Omental fat pad (tissue), 4 donors: ENCODE results near the gene LFNG. TPM values are rescaled to one million over a fixed set of nuclear protein-coding genes. Genes with fewer than 3 reads are reported as not detected.

Experiments used
- ATAC-seq: fragments of 150-250 bp; one replicate; pipeline ENCODE4 v1.9.1; 2016; ENCODE audit warnings: mild to moderate bottlenecking, moderate library complexity; ENCODE audit not compliant: low FRiP score
- DNase-seq: peaks from one replicate; pipeline ENCODE4 v3.0.0-alpha.2; 2019; ENCODE audit warnings: low spot score
- total RNA-seq, 4 donors: library from RNA; depleted of rRNA; stranded (reverse); fragments of >200 nt; gene quantifications; one replicate each; pipeline ENCODE4 v1.1.0, GENCODE V29; 2016
- TF ChIP-seq, protein P1 (sequence below), 3 donors: fragments of 450-650 bp; IDR thresholded peaks; one replicate each; pipeline ENCODE4 v1.5.1; 2016 to 2017; ENCODE audit warnings: antibody characterized with exemption in 3 of 3, mild to moderate bottlenecking in 3 of 3, moderate library complexity in 2 of 3

The LFNG gene
- total RNA-seq, 4 donors from 2014 or later: 4.7 to 25.9 (median 21.6) TPM

- TF ChIP-seq, protein P1, sequence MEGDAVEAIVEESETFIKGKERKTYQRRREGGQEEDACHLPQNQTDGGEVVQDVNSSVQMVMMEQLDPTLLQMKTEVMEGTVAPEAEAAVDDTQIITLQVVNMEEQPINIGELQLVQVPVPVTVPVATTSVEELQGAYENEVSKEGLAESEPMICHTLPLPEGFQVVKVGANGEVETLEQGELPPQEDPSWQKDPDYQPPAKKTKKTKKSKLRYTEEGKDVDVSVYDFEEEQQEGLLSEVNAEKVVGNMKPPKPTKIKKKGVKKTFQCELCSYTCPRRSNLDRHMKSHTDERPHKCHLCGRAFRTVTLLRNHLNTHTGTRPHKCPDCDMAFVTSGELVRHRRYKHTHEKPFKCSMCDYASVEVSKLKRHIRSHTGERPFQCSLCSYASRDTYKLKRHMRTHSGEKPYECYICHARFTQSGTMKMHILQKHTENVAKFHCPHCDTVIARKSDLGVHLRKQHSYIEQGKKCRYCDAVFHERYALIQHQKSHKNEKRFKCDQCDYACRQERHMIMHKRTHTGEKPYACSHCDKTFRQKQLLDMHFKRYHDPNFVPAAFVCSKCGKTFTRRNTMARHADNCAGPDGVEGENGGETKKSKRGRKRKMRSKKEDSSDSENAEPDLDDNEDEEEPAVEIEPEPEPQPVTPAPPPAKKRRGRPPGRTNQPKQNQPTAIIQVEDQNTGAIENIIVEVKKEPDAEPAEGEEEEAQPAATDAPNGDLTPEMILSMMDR (IDR thresholded peaks at IDR 0.05): no peak
- no peak for DNase-seq
- no peak for ATAC-seq
Observed at GRCh38 chr7:2484868-2485267, 34.7 kb upstream of the LFNG start.

DNA sequence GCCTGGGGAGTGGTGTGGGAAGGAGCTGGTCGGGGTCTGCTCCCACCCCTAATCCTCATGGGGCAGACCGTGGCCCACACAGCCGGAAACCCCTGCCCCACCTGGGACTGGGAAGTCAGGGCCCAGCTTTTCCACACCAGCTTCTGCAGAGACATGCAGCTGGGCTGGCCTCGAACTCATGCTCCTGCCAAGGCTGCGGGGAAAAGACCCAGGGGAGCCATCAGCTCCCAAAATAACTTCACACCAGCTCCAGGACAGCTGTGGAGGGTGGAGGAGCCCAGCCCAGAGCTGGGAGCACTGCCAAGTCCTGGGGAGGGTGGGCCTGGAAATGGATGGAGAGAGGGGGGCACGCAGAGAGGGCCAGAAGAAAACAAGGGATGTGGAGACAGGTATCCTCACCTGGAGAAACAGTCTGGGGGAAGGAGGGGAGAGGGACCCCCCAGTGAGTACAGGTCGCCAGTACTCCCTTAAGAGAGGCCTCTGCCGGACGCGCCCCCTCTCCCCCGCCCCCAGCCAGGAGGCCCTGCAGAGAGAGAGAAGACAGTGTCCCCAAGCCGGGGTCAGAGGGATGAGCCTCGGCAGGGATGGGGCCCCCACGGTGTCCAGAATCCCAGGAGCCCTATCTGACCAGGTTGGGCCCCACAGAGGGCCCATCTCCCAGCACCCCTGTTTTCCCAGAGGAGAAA lies 31.8 kb upstream of the LFNG start:
- TF ChIP-seq, protein P1 (IDR thresholded peaks at IDR 0.05): no peak
- no peak for DNase-seq
- ATAC-seq: peak; percentile 24

- DNase-seq (no peak), ATAC-seq (peak; percentile 60)
- TF ChIP-seq, protein P1 (IDR thresholded peaks at IDR 0.05): no peak
Observed at GRCh38 chr7:2488272-2488645, 31.3 kb upstream of the LFNG start.

DNA sequence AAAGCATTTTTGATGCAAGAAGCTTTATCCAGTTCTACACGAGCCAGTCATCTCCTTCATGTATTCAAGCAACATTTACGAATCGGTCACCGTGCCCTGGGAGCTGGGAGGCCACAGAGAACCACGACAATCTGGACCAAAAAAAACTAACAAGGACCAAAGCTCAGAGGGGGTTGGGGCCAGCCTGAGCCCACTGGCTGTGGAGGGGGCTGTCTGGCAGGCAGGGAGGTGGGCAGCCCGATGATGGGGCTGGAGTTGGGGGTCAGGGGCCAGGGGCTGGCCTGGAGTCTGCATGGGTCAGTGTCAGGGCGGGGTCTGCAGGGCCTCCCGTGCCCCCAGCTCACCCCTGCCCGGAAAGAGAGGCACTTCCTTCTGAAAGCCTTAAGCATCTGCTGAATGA lies 30.9 kb upstream of the LFNG start:
- TF ChIP-seq, protein P1 (IDR thresholded peaks at IDR 0.05): no peak

DNA sequence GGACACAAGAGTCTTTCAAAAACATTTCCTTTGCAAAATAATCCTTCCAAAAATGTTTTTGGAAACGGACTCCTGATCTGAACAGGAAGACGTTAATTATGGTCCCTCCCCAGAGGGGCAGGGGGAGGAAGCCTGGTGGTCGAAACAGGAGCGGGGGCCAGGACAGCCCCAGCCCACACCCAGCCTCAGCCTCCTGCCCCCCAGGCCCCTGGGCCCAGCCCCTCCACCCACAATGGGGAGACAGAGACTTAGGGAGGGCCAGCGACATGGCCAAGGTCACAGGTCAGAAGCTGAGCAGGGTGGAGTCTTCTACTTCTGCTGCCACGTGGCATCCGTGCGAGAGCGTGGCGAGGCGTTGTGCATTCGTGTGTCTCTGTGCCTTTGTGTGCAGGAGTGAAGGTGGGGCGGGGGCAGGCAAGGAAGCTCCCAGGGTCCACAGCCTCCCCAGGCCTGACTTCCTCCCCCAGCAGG lies 29.4 kb upstream of the LFNG start:
- TF ChIP-seq, protein P1 (IDR thresholded peaks at IDR 0.05): no peak
- ATAC-seq: no peak
- no peak for DNase-seq

More for the DNA sequence above, 30.9 kb upstream of the LFNG start:
- ATAC-seq (no peak), DNase-seq (no peak)

GRCh38 chr7:2492038-2492437 lies 27.5 kb upstream of the LFNG start:
- DNase-seq (no peak), ATAC-seq (no peak)
- TF ChIP-seq, protein P1 (IDR thresholded peaks at IDR 0.05): no peak
